GM18858 (cell line): ENCODE data around the gene PCCB.
"Not testable (repeated sequence)": the region's sequence is repeated elsewhere in the genome, so short reads cannot be mapped to it uniquely, and the experiment has no call there.

Experiments
- ATAC-seq: cut with Tn5 transposase; IDR thresholded peaks from one replicate; pipeline ENCODE4 v1.9.1; 2021; ENCODE audit not compliant: unreplicated experiment

Gene PCCB

GRCh38 chr3:136250059-136250902 lies at the start of gene PCCB:
PCCB (plus strand) TSS chr3:136250340; CDS start chr3:136250376, 36 bp downstream.
- peak; percentile 95 for ATAC-seq

- no peak for ATAC-seq
Measured at GRCh38 chr3:136207489-136208115, 42.5 kb upstream of the PCCB start.

- ATAC-seq: no peak
Measured at GRCh38 chr3:136209921-136210320, 40.2 kb upstream of the PCCB start.

GRCh38 chr3:136211547-136211946 lies 38.6 kb upstream of the PCCB start:
- no peak for ATAC-seq

- ATAC-seq: not testable (repeated sequence)
Measured at GRCh38 chr3:136222746-136223145, 27.4 kb upstream of the PCCB start.

- ATAC-seq: no peak
Measured at GRCh38 chr3:136232413-136232812, 17.7 kb upstream of the PCCB start.

- ATAC-seq: no peak
Measured at GRCh38 chr3:136235545-136235944, 14.6 kb upstream of the PCCB start.

GRCh38 chr3:136236109-136236508 lies 14.0 kb upstream of the PCCB start:
- no peak for ATAC-seq

- no peak for ATAC-seq
Measured at GRCh38 chr3:136237103-136237502, 13.0 kb upstream of the PCCB start.

- no peak for ATAC-seq
Measured at GRCh38 chr3:136237961-136238649, 12.0 kb upstream of the PCCB start.

- ATAC-seq: no peak
Measured at GRCh38 chr3:136239094-136239493, 11.0 kb upstream of the PCCB start.

- ATAC-seq: no peak
Measured at GRCh38 chr3:136245691-136246090, 4.4 kb upstream of the PCCB start.

- ATAC-seq: no peak
Measured at GRCh38 chr3:136247436-136247835, 2.7 kb upstream of the PCCB start.

GRCh38 chr3:136247855-136248590 lies 2.1 kb upstream of the PCCB start:
- no peak for ATAC-seq

GRCh38 chr3:136249091-136249490 lies 1.0 kb upstream of the PCCB start:
- ATAC-seq: no peak

GRCh38 chr3:136249593-136249992 lies 547 bp upstream of the PCCB start:
- no peak for ATAC-seq

- no peak for ATAC-seq
Measured at GRCh38 chr3:136250903-136251460, 842 bp downstream of the PCCB start.

GRCh38 chr3:136251511-136251910 lies 1.4 kb downstream of the PCCB start:
- ATAC-seq: no peak

GRCh38 chr3:136255672-136256406 lies 5.7 kb downstream of the PCCB start:
- ATAC-seq: no peak

- no peak for ATAC-seq
Measured at GRCh38 chr3:136258199-136258598, 8.1 kb downstream of the PCCB start.
